ENCODE results near the gene KLHL22. TPM values are rescaled to one million over a fixed set of nuclear protein-coding genes. Genes with fewer than 3 reads are reported as not detected.

Gene KLHL22
- total and polyA plus RNA-seq, 4 donors = 2.0 to 20.3 (median 8.7) TPM

DNA sequence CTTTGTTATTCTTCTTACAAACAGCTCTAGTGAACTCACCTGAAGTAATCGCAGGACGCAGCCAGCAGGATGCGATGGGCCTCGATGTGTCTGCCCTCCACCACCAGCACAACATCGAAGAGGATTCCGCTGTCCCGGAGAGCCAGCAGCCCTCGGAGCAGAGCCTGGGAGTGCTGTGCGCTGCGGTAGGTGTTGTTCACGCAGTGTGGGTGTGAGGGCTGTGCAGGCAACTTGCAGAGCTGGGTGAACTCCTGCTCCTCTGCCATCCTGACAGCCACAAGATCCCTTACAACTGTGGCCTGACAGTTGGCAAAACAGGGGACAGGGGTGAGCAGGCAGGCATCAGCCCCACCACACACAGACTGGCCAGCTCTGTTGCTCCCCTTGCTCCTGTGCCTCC, 6.6 kb downstream of the KLHL22 start:
- Histone ChIP-seq H3K4me1 (ENCODE audit: control insufficient read depth in 4 of 4, insufficient read depth in 4 of 4, low read length in 3 of 4) (peaks cover 0 to 2% (median under 1%) of the 10 kb centered on the region in 4 donors), H3K4me3 (ENCODE audit: low read depth in 1 of 3, low read length in 3 of 3) (no peak overlapping the region), H3K9ac (ENCODE audit: low read depth in 1 of 2, low read length in 2 of 2) (no peak overlapping the region), H3K27me3 (ENCODE audit: control insufficient read depth in 4 of 4, insufficient read depth in 4 of 4, low read length in 3 of 4) (no peaks in the 10 kb centered on the region), H3K36me3 (ENCODE audit: control insufficient read depth in 4 of 4, insufficient read depth in 3 of 4, low read depth in 1 of 4, low read length in 3 of 4) (peaks cover 0 to 3% (median 1%) of the 10 kb centered on the region in 4 donors), H3K9me3 (ENCODE audit: control insufficient read depth in 4 of 4, low read length in 3 of 4) (no peaks in the 10 kb centered on the region), H3K27ac (ENCODE audit: low read depth in 1 of 2, low read length in 2 of 2) (no peak overlapping the region)
- no peak for TF ChIP-seq GABPA (IDR thresholded peaks at IDR 0.05 in 1 of 2, conservative IDR thresholded peaks at IDR 0.05 in 1 of 2)
- TF ChIP-seq REST (IDR thresholded peaks at IDR 0.05) = no peak
- TF ChIP-seq FOXA1 (IDR thresholded peaks at IDR 0.05) = no peak
- TF ChIP-seq TAF1 (conservative IDR thresholded peaks at IDR 0.05) = no peak
- no peak for TF ChIP-seq NR2F2 (IDR thresholded peaks at IDR 0.05)
- no peak for TF ChIP-seq MAX (IDR thresholded peaks at IDR 0.05)
- no peak for TF ChIP-seq ATF3 (IDR thresholded peaks at IDR 0.05)
- TF ChIP-seq YY1 (IDR thresholded peaks at IDR 0.05) = no peak
- no peak for TF ChIP-seq RXRA (IDR thresholded peaks at IDR 0.05)
- TF ChIP-seq RAD21 (IDR thresholded peaks at IDR 0.05) = no peak
- no peak for TF ChIP-seq CTCF (IDR thresholded peaks at IDR 0.05; ENCODE audit: low read depth, low read length, missing input control)
- TF ChIP-seq HNF4A (conservative IDR thresholded peaks at IDR 0.05) = no peak
- TF ChIP-seq ZBTB33 (IDR thresholded peaks at IDR 0.05) = no peak
- TF ChIP-seq HNF4G (IDR thresholded peaks at IDR 0.05) = no peak
- no peak for TF ChIP-seq JUND (IDR thresholded peaks at IDR 0.05)
- TF ChIP-seq EGR1 (IDR thresholded peaks at IDR 0.05; ENCODE audit: low read depth in 2 of 2) = no peak
- no peak for TF ChIP-seq FOXA2 (IDR thresholded peaks at IDR 0.05)
- TF ChIP-seq SP1 (IDR thresholded peaks at IDR 0.05) = no peak
- DNase-seq (ENCODE audit: low spot score) = no peak
- 92% methylated on average over 11 of the region's 11 CpGs for WGBS

All from liver (tissue), 9 donors.